GM19395 (cell line): ENCODE measurements around the gene TMEM108.

Experiments used
- ATAC-seq: cut with Tn5 transposase; IDR thresholded peaks from one replicate; pipeline ENCODE4 v1.9.1; 2021; ENCODE audit warnings: mild to moderate bottlenecking, moderate library complexity; ENCODE audit not compliant: unreplicated experiment

Gene TMEM108

DNA sequence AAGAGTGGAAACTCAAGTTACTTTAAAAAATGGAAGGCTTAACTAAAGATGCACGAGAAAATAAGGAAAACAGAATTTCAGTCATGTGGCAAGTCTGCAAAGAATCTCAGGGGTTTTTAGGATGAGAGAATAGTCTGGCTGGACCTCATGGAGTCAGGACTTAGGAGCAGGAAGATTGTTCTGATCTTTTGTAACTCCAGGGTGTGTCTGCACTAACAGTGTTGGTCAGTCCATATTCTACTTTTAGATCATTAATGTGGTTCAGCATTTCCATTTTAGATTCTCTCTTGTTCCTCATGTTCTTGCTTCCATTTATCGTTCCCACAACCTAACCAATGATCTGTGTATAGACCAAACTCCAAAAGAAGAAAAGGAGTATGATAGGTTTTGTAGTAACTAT lies 15.3 kb downstream of the TMEM108 start:
- no peak for ATAC-seq

DNA sequence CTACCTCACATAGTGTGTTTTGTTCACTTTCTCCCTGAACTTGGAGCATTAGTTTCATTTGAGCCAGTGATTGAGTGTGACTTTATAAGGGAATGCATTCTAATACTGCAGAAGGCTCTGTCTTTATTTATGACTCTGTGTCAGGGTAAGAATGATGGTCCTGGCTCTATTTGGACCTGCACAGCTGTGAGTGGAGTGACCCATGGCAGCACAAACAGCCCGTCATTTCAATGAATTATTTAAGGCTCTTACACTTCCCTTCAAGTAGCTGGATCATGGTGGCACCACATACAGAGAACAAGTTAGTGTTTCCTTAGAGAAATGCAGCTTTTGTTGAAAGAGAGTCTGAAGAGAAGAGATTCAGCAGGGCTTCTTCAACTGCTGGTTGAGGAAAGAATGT lies 16.4 kb downstream of the TMEM108 start:
- no peak for ATAC-seq

DNA sequence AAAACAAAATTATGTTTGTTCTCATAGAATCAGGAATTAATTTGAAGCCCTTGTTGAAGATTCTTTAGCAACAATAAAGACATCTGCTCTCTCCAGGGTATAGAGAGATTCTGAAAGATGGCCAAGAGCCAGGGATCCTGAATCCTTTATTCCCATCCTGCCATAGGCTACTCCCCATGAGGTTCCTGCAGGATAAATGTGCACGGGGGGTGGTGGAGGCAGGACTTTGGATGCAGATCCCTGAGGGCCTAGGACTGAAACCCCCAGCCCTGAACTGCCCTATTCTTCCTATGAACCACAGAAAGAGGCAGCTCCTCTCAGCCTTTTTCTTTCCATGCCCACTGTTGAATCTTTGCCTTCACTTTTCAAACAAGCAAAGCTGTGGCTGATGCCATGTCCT lies 17.1 kb downstream of the TMEM108 start:
- no peak for ATAC-seq

DNA sequence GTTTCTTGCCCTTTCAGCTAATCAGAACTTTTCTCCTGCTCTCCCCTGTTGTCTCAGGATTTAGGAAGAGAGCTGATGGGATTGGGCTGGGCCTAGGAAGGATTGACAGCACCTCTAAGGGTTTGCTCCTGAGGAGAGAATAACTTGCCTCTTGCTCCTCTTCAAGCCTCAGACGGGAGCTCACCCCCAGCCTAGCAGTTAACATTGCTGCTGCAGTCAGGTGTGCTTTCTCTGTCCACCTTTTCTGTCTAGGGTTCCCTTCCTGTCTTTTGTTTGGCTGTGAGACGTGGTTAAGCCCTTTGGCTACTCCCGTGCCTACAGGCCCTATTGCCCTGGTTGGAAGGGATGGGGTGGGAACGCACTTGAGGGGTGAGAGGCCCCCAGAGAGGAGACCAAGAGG lies 20.1 kb downstream of the TMEM108 start:
- no peak for ATAC-seq

DNA sequence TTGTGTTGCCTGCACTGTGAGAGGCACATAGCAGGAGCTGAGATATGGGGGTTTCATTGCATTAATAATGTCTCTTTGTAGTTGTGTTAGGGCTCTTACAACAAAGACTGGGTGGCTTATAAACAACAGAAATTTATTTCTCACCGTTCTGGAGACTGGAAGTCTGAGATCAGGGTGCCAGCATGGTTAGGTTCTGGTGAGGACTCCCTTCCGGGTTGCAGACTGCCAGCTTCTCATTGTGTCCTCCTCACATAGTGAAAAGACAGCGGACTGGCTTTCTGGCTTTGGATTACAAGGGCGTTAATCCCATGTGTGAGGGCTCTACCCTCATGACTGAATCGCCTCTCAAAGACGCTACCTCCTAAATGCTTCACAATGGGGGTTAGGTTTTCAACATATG lies 20.6 kb downstream of the TMEM108 start:
- ATAC-seq = no peak

DNA sequence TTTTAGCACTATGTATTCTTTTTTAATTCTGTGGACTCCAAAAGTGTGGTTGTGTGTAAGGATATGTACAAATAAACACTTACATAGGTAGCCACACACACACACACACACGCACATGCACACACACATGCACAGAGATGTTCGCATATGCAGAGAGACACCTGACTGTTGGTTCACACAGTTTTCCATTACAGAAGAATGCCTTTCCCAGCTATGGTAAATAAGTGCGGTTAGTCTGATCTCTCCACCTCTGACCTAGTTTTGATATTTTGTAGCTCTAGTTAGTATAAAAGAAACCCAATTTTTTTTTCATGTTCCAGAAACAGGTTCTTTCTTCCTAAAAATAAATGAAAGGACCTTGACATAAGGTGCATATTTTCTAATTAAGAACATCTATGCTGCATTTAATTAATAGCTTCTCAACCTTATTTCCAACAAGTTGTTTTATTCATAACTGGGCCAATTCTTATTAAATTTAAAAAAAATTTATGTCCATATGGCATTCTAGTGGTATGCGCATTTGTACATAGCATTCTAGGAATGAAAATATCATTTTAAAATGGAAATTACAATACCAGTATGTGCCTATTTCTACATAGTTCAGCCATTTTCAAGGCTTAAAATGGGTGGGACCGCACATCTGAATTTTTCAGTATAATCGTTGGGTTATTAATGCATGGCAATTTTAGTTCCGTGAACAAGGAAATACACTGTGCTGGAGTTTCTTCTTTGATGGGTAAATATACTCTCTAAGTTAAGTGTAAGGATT lies 27.2 kb downstream of the TMEM108 start:
- ATAC-seq = no peak

DNA sequence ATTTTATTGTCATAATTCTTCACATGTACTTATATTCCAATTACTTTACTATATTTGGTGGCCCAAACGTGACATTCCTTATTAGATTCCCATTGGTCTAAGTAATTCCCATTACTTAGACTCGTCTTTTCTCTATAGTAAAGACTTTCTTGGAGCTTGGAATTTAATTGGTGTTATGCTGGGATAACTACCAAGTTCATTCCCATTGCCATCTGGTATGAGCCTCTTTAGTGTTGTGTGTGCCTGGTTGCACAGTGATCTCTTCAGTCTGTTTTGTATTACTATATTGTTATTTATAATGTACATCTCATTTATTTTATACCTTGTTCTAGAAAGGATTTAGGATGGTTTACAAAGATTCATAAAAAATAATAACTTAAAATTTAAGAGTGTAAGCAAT lies 27.8 kb downstream of the TMEM108 start:
- ATAC-seq = no peak

DNA sequence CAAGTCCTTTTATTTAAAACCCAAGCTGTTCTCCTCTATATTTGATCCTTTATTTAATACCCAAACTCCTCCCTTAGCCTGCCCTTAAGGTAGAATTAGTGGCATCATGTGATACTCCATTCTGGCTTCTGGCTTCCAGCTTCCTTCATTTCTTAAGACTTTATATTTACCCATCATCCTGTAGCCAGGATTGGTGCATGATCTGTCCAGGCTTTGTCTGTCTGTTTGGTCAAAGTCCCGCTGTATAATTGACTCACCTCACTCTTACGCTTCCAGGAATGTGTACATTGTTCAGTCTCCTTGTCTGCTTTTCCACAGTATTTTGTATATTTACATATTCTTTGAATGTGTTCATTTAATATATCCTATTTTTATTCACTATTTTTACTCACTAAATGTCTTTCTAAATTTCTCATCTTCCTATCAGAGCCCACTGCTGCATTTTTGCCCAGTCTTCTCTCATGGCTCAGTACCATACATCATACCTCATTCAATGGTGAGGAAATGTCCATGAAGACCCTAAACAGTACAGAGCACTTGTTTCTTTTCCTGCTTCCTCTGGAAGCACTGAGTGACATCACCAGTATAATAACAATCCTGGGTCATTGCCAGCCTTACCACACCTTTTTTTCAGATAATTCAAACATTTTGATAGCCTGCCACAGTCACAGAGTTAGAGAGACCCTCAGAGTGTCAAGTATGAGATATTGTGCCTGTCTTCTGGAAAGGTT lies 31.5 kb downstream of the TMEM108 start:
- no peak for ATAC-seq

DNA sequence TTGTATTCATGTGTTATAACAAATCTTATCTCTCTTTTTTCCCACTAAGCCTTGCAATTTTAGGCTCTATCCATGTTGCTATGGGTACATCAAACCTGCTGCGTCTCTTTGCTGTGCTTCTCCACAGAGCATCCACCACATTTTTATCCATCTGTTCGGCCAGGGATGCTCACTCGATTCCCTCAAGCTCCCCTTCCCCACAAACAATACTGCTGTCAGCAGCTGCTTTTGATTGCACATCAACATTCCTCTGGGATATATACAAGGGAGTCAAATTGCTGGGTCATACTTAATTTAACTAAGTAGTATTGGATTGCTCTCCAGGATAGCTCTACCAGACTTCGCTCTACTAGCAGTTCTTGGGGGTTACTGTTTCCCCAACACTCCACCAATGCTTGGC lies 36.8 kb downstream of the TMEM108 start:
- no peak for ATAC-seq

DNA sequence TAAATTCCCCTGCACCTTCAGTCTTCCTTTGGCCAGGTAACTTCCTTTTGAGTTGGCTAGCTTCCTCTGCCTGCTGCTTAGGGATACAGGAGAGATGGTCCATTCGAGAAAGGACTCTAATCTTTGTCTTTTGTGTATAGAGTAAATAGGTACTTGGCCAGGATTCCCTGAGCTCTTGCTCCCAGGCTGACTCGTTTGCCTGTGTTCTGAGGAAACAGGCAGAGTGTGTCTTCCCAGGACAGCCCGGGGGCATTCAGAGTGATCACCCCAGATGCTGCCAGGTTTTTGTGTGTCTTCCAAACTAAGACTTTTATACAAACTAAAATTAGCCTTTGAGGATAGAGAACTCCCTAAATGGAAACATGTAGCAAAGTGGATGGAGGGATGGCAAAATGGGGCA lies 39.5 kb downstream of the TMEM108 start:
- no peak for ATAC-seq

DNA sequence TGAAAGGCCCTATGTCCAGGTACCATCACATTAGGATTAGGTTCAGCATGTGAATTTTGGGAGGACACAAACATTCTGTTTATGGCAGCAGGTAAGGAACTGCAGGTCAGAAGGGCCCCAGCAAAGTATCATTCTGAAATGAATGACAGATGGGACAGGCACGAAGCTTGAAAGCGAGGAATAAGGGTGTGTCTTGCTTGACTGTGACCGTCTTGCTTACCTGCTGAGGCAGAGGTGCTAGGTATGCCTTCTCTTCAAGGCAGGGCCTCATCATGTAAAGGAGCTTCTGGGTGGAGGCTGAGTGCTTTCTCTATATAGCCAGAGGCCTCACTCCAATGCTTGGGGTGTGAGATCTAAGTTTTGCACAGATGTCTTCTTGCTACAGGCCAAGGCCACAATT lies 41.4 kb downstream of the TMEM108 start:
- no peak for ATAC-seq

DNA sequence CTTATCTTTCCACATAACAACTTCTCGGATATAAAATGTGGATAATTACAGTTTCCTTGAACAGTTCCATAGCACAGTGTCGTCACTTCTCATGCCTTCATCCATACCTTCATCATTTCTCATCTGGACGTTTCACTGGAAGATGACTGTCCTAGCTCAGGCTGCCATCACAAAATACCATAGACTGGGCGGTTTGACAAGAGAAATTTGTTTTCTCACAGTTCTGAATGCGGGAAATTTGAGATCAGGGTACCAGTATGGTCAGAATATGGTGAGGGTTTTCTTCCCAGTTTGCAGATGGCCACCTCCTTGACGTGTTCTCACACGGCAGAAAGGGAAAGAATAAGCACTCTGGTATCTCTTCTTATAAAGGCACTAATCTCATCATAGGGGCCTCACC lies 42.8 kb downstream of the TMEM108 start:
- ATAC-seq = no peak

DNA sequence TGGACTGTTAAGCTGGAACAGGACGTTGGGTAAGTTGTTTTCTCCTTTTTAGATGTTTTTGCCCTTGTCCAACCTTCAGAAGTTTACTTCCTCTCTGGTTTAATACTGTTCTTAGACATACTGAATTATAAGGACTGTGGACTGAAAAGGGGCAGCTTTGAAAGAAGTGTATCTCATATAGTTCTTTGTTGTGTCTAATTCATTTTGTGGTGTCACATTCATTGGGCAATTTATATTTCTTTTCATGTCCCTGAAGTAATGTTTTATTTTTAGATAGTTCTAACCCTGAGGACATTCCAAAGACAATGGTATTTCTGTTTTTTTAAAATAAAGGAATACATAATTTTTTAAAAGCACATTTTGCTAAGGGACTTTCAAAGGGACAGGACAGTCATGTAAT lies 45.2 kb downstream of the TMEM108 start:
- ATAC-seq = no peak

DNA sequence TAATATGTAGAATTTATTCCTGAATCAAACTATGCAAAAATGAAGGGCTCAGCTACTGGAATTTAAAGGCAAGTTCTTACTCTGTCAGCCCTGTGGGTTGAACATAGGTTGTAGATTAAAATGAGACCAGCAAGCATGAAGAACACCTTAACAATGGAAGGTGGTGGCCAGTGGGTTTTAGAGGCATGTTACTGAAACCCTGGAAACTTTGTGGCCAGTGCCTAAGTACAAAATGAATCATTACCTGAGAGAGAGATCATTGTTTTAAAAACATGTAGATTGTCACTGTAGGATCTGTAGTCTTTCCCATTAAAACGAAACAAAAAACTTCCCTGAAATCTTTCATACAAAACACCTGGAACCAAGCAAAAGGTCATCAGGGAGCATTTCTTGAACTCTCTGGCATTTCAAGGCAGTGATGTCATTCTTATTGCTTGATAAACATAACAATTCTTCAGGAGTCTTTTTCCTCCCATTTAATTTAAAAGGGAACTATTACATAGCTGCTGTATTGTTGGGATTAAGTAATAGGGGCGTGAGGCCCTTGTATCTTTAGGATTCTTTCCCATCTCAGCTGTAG lies 51.8 kb downstream of the TMEM108 start:
- ATAC-seq = no peak

DNA sequence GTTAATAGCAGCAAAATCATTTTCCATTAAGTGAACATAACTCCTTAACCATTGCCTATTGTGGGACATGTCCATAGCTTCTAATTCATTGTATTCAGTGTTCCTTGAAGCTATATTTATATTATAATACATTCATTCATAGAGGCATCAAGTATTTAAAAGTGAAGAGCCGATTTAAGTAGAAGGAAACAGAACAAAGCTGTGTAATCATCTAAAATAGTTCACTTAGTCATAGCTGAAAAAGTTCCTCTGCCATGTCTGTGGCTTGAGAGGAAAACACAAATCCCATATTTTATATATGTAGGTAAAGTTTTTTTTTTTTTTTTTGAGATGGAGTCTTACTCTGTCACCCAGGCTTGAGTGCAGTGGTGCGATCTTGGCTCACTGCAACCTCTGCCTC lies 54.5 kb downstream of the TMEM108 start:
- no peak for ATAC-seq

DNA sequence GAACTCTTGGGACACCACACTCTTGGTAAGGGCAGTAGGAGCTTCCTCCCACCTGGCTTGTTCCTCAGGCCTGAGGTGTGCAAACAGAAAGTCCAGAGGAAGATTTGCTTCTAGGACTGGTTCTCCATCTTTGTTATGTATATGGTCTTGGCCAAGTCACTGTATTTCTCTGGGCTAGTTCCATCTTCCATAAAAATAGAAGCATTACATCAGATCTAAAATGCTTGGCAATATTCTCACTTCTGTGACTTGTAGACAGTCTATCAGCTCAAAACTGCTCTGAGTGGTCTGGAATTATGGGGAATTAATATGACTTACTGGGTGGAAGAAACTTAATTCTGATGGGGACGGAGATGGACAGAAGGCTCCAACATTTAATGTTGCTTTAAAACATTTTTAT lies 55.2 kb downstream of the TMEM108 start:
- ATAC-seq = no peak

DNA sequence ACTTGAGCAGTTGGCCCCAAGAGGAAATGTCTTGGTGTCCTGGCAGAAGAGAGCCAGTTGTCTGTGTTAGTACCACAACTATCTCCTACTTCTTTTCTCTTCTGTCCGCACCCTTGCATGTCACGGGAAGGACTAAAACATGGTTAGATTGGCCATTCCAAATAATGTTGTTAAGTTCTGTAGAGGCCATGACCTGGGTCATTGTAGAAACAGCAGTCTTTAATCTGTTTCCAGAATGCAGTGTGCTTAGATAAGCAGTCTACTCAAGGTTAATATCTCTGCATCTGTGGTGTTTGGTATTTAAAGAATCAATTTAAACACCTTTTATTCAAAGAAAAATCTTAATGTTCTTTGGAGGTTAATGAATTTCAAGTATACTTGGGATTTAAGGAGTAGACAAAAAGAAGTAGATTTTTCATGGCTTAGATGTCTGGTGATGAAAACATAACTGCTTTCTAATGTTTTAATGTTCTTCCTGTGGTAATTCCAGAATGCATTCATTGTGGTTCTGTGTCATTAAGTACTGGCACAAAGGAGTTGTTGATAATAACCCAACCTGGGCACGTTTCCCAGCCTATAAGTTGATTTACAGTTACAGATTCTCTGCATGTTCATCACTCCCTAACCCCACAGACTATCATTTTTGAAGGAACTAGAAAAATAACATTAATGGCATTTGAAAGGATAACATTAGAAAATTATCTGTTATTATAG lies 58.9 kb downstream of the TMEM108 start:
- ATAC-seq = no peak

DNA sequence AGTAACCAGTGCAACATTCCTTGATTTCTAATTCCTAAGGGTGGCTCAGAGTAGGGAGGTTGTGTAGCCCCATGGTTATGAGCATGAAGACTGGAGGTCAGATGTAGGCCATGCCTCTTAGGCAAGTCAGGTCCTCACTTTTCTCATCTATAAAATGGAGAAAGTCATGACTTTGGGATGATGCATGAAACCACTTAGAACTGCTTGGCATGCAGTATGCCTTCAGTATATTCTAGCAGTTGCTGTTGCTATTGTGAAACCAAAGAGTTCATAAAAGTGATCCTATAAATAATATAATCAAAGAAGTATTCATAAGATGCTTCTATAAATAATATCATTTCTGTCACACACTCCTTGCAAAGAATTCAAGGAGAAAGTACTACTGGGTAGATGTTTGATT lies 65.5 kb downstream of the TMEM108 start:
- no peak for ATAC-seq

DNA sequence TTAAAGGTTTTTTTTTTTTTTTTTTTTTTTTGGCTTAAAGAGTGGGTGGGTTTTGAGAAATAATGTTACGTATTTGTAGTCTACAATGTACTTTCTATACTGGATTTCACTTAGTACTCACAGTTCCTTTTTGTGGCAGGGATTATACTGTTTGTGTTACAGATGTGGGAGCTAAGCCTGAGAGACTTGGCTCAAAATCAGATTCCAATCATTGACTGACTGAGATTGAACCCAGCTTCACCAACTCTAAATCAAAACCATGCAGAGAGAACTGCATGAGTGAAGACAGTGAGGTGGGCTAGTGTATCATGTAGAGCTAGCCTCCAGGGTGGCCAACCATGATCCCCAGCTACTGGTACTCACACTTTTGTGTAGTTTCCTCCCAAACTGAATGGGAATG lies 68.0 kb downstream of the TMEM108 start:
- ATAC-seq = no peak

DNA sequence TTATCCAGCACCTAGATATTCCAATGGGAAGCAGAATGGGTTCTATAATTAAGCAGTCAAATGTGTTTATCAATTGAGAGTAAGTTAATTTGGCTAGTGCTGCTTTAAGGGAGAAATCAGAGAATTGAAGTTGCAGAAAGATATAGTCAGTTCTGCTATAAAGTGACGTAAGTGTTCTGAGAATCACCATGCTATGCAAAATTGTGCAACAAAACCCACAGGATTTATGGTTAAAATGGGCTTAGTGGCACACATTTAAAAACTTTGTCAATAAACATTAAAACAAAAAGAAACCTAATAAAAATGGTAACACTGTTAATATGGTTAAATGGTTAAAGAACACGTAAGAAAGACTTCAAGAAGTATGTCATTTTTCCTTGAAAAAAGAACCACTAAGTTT lies 74.5 kb downstream of the TMEM108 start:
- ATAC-seq = no peak

DNA sequence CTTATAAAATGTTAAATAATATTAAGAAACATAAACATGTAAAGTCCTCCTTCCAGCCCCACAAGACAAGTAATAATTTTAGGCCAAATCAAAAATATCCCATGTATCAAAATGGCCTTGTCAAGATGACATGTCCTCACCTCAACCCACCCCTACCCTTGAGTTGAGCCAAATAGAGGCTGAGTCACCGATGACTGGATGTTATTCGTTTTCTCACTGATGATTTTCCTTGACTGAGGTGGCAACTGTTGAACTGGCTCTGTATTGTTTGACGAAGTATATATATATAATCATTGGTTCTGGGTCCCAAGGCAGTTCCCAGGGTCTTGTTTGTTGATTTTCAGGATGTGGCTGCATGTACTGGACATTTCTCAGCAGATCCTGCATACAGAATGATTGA lies 75.3 kb downstream of the TMEM108 start:
- ATAC-seq = no peak
